H1 (cell line): ENCODE data around the gene ZNFX1. TPM values are rescaled to one million over a fixed set of nuclear protein-coding genes. Genes with fewer than 3 reads are reported as not detected.

Experiments used
- BCL11A ChIP-seq, 2 experiments: IDR thresholded peaks; one replicate each; pipeline ENCODE4 v1.6.1; 2011; ENCODE audit warnings: low read depth in 2 of 2, low read length in 2 of 2, mild to moderate bottlenecking in 2 of 2
- CHD7 ChIP-seq: fragments of 300-600 bp; sonication (generic); IDR thresholded peaks from 2 replicates; pipeline ENCODE4 v1.7.1; 2012; ENCODE audit warnings: low read length, moderate library complexity, mild to moderate bottlenecking, inconsistent platforms; ENCODE audit not compliant: insufficient replicate concordance
- EP300 ChIP-seq, 2 experiments: IDR thresholded peaks; 1 replicate in 1 of 2; 2 replicates in 1 of 2; pipeline ENCODE4 v1.6.1; 2011 to 2012; ENCODE audit warnings: low read depth in 2 of 2, low read length in 2 of 2, mild to moderate bottlenecking in 2 of 2, borderline replicate concordance in 1 of 2, inconsistent platforms in 1 of 2, moderate library complexity in 1 of 2
- MAFK ChIP-seq: IDR thresholded peaks from 2 replicates; pipeline ENCODE4 v1.6.1; 2012; ENCODE audit warnings: low read depth, mild to moderate bottlenecking, improper control_type of control experiment, low read length
- RFX5 ChIP-seq: IDR thresholded peaks from 2 replicates; pipeline ENCODE4 v1.6.1; 2011; ENCODE audit warnings: low read depth, low read length, improper control_type of control experiment, borderline replicate concordance
- SP1 ChIP-seq: IDR thresholded peaks from 2 replicates; pipeline ENCODE4 v1.6.1; 2011; ENCODE audit warnings: low read depth, low read length
- SP2 ChIP-seq: IDR thresholded peaks from 2 replicates; pipeline ENCODE4 v1.6.1; 2012; ENCODE audit warnings: mild to moderate bottlenecking, low read length, inconsistent platforms
- polyA plus RNA-seq, 7 experiments: library from polyadenylated mRNA; depleted of rRNA in 3 of 7; stranded (reverse) in 5 of 7; unstranded in 2 of 7; fragments of >200 nt in 5 of 7; fragments of 200-250 nt in 2 of 7; gene quantifications; 1 replicate in 5 of 7; 2 replicates in 1 of 7; 4 replicates in 1 of 7; pipeline versions ENCODE4 v1.2.1 to v1.2.3, GENCODE V29; 2011 to 2013; ENCODE audit warnings: missing spikeins in 2 of 7, mixed read lengths in 2 of 7
- total RNA-seq: library from RNA; stranded (reverse); fragmentation: NEBNext Ultra II Directional; extraction: Animal tissue kit (Norgen Biotek cat#: 25700); gene quantifications from 2 replicates; pipeline ENCODE4 v1.2.1, GENCODE V29; 2021

The ZNFX1 gene
- total and polyA plus RNA-seq, 2 of the 8 experiments (the other 6 are each of a cell fraction or from before 2014, with no cell fraction given) = 3.1 to 11.3 TPM

GRCh38 chr20:49279677-49280462 lies 2.0 kb upstream of the ZNFX1 start (continued):
- TF ChIP-seq EP300 (IDR thresholded peaks at IDR 0.05; ENCODE audit: borderline replicate concordance in 1 of 2, low read depth in 2 of 2, low read length in 2 of 2) (no peak), MAFK (peak; percentile 59), RFX5 (no peak), SP2 (no peak), CHD7 (no peak), BCL11A (IDR thresholded peaks at IDR 0.05; ENCODE audit: low read depth in 2 of 2, low read length in 2 of 2) (no peak), SP1 (0 out of 2 replicates have a peak, but pooled peaks have one; percentile 43)
